Measurements from ENCODE around the gene BDH1. TPM values are rescaled to one million over a fixed set of nuclear protein-coding genes. Genes with fewer than 3 reads are reported as not detected.
"Not testable (repeated sequence)": the region's sequence is repeated elsewhere in the genome, so short reads cannot be mapped to it uniquely, and the experiment has no call there.

The BDH1 gene
- polyA plus RNA-seq, 3 donors: 39.9 to 44.2 (median 40.0) TPM

- DNase-seq (ENCODE audit: low read depth in 3 of 3, low spot score in 2 of 3): no peak
Observed at GRCh38 chr3:197493049-197493448, 62.7 kb downstream of the BDH1 start.

GRCh38 chr3:197491923-197492664 lies 63.7 kb downstream of the BDH1 start:
- no peak for DNase-seq (ENCODE audit: low read depth in 3 of 3, low spot score in 2 of 3)

DNA sequence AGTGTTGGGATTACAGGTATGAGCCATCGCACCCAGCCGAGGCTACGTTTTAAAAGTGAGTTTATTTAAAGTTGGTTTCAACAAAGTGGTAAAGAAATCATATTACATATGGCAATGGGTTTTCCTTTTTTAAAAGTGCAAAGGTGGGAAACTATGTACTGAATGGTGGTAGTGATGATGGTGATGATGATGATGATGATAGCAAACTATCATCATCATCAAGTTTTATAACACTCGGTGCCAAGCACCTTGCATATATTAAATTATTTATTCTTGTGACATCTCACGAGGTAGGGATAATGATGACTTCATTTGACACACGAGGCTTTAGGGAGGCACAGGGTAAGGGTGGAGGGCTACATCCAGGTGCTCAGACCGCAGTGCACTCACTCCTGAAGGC lies 64.3 kb downstream of the BDH1 start:
- no peak for DNase-seq (ENCODE audit: low read depth in 3 of 3, low spot score in 2 of 3)

DNA sequence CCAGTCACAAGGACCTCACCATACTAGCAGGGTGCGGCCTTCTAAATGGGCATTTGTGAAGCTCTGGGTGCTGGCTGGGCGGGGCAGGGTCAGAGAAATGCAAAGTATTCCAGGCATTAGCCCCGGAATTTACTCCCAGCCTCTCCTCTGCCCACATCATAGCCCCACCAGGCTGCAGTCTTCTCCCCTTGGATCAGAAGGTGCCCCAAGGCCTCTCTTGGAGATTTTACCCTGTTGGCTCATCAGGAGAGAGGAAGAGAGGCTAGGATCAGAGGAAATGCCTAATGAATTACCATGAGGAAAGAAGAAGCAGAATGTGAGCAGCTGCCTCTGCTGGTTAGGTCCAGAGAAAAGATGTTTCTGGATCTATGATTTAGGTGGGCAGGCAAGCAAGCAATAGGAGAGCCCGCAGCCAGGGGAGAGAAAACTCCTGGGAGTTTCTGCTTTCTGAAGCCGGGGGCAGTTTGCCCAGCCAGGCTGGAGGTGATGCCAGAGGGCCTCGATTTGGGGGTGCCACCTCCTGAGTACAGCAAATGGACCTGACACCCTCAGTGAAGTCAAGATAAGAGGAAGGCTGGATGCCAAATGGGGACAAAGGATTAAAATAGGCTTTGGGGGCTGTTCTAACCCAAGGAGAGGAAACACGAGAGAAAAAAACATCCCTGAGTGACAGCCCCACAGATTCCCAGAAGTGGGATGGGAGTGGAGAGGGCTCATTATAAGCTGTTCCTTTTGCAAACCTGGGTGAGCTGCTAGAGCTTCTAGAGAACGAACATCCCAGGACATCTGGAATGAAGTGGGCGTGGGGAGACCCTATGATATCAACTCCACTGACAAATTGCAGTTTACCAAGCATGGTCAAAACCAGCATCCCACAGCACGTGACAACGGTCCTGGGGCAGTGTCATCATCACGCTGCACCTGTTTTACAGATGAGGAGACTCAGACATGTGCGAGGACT lies 65.4 kb downstream of the BDH1 start:
- DNase-seq (ENCODE audit: low read depth in 3 of 3, low spot score in 2 of 3): no peak

GRCh38 chr3:197487911-197488391 lies 67.8 kb downstream of the BDH1 start:
- DNase-seq (ENCODE audit: low read depth in 3 of 3, low spot score in 2 of 3): no peak

DNA sequence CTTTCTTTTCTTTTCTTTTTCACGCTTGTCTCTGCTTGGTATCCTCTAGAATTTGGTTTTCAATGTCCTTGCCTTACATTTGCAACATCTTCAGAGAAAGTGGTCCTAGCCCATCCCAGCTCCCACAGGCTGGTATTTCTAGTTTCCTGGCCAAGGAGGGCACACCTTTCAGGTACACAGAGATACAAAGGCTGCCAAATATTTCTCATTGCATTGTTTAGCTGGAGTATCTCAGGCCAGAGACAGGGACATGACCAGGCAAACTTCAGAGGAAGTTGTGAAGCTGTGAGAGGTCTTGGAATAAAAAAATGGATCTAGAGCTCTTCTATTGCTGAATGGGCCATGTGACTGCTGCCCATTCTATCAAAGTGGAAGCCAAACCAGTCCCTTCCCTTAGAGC lies 68.9 kb downstream of the BDH1 start:
- no peak for DNase-seq (ENCODE audit: low read depth in 3 of 3, low spot score in 2 of 3)

DNA sequence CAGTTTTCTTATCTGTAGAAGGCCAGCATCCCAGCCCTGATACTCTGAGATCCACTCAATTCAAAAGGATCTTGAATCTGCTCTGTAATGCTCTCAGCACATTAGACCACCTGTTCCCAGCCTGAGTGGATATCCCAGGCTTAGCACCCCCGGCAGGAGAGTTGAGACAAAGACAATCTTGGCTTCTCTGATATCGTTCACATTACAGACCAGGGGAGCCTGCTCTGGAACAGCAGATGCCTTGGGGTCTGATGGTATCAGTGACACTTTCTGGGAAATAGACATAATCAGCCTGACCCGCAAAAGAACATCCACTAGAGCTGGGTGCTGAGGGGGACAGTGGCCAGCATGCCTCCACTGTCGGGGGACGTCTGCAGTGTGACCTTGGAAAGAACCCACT lies 70.6 kb downstream of the BDH1 start:
- no peak for DNase-seq (ENCODE audit: low read depth in 3 of 3, low spot score in 2 of 3)

DNA sequence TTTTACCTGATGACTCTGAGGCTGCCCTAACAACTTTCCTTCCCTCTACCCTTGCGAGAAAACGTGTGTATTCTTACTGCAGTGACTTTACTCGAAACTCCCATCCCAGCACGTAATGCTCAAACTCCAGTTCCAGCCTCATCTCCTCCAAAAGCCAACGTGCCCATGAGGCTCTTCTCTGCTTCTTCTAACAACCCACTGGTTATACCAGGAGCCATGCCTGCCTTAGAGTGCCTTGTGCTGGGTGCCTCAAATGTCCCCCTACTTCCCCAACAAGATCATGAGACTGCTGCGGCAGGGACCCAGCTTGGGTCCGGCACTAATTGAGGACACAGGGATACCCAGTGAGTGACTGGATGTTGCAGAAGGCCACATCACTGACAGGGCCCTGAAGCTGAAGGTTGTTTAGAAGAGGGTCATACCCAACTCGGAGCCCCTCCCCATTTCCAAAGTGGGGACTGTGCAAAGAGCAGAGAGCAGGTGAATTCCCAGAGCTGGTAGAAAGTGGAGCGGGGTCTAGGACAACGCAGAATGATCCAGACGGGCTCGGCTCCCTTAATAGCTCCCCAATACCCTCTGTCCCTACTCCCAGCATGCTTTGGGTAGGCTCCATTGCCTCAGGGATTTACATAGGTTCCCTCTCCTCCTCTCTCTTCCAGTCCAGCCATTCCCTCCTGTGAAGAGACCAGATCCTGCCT lies 71.4 kb downstream of the BDH1 start:
- DNase-seq (ENCODE audit: low read depth in 3 of 3, low spot score in 2 of 3): no peak

DNA sequence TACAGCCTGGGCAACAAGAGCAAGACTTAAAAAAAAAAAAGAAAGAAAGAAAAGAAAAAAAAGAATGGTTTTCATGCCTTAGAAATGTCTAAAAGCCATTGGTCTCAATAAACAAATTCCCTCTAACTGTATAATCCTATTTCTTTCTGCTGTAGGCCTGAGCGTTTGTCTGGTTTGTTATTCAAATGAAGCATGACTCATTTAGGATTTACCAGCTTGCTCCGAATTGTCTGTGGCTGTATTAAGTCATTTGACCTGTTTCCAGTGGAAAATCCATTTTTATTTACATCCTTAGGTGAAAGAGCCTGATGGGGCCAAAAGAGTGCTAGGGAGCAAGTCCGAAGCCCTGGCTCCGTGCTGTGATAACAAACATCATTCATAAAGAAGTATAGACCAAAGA lies 73.8 kb downstream of the BDH1 start:
- no peak for DNase-seq (ENCODE audit: low read depth in 3 of 3, low spot score in 2 of 3)

DNA sequence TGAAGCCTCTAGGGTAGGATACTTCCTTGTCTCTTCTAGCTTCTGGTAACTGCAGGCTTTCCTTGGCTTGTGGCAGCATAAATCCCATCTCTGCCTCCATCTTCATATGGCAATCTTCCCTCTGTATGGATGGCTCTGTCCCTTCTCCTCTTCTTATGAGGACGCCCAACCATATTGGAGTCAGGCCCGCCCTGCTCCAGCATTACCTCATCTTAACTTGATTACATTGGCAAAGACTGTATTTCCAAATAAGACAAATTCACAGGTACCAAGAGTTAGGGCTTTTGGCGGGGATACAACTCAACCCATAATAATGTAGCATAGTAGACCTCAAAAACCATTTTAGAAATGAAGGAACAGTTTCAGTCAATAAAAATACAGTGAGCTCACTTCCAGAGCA lies 75.4 kb downstream of the BDH1 start:
- no peak for DNase-seq (ENCODE audit: low read depth in 3 of 3, low spot score in 2 of 3)

DNA sequence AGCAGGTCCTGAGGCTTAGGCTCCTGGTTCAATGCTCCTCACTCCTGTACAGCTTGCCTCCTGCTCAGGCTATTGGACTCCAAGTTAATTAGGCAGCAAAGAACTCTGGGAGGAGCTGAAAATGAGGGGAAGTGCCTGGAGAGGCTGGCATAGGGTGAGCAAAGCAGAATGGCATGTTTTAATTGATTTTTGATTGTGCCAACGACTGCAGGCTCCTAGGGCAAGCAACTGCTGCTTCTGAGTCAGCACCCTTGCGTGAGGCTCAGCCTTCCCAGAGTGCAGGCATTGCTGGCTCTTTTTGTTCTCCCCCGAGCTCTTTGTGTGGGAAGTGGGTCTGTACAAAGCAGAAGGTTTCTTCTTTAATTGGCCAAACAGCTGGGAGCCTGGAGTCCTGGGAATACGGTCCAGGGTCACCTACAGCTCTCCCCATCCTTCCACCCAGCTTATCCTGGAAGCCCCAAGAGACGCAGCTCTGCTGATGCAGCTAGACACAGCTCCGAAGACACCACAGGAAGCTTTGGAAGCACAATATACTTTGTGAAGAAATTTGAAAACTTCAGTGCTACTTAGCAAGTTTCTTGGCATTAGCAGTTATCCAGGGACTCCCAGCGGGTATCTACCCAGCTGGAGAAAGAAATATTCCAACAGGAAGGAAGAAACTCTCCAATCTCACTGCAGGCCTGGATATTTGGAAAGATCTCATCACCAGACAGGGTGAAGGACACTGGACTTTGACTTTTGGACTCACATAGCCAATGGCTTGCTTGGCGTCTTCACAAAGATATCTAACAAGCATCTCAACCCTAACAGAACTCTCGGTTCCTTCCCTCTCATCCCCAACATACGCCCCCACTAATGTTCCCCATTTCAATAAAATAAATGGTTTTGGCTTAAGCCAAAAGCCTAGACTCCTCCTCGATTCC lies 76.8 kb downstream of the BDH1 start:
- DNase-seq (ENCODE audit: low read depth in 3 of 3, low spot score in 2 of 3): no peak

- DNase-seq (ENCODE audit: low read depth in 3 of 3, low spot score in 2 of 3): not testable (repeated sequence)
Observed at GRCh38 chr3:197477816-197478215, 78.0 kb downstream of the BDH1 start.

- no peak for DNase-seq (ENCODE audit: low read depth in 3 of 3, low spot score in 2 of 3)
Observed at GRCh38 chr3:197475997-197476525, 79.7 kb downstream of the BDH1 start.

DNA sequence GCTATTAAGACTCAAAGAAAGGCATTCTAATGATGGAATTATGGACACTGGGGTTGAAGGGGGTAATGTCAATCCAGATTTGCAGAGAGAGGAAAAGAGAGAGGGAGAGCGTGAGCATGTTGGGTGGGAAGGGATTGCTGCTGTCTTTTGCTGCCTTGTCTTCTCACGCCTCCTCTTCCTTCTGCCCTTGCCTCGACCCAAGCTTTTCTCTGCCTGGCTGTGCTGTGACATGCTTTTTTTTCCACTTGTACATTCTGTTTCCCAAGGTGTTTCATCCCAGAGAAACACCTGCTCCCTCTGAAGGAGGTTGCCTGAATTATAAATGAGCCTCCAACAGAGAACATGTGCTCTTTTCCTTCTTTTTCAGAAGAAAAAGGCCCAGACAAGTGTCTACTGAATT lies 80.3 kb downstream of the BDH1 start:
- DNase-seq (ENCODE audit: low read depth in 3 of 3, low spot score in 2 of 3): no peak

- DNase-seq (ENCODE audit: low read depth in 3 of 3, low spot score in 2 of 3): no peak
Observed at GRCh38 chr3:197472151-197472550, 83.6 kb downstream of the BDH1 start.

GRCh38 chr3:197471221-197472010 lies 84.4 kb downstream of the BDH1 start:
- no peak for DNase-seq (ENCODE audit: low read depth in 3 of 3, low spot score in 2 of 3)

GRCh38 chr3:197468866-197469382 lies 86.8 kb downstream of the BDH1 start:
- DNase-seq (ENCODE audit: low read depth in 3 of 3, low spot score in 2 of 3): no peak

- no peak for DNase-seq (ENCODE audit: low read depth in 3 of 3, low spot score in 2 of 3)
Observed at GRCh38 chr3:197468167-197468566, 87.6 kb downstream of the BDH1 start.

All from right renal cortex interstitium (tissue), 3 donors.